H1 (cell line): Measurements from ENCODE around the gene IQCH. TPM values are rescaled to one million over a fixed set of nuclear protein-coding genes. Genes with fewer than 3 reads are reported as not detected.
"Not testable (repeated sequence)": the region's sequence is repeated elsewhere in the genome, so short reads cannot be mapped to it uniquely, and the experiment has no call there.

ENCODE experiments used
- CTCF ChIA-PET: fragments of 300-600 bp; sonication (Branson Sonifier 250); formaldehyde crosslinking; loops from one replicate; lab custom pipeline; 2021; ENCODE audit not compliant: partially characterized antibody; lab: Charles Lee
- POLR2A ChIA-PET: fragments of 300-600 bp; sonication (Branson Sonifier 250); formaldehyde crosslinking; loops from one replicate; lab custom pipeline; 2021; ENCODE audit warnings: inconsistent platforms; ENCODE audit not compliant: partially characterized antibody; lab: Charles Lee
- DNase-seq, 2 experiments: peaks; one replicate each; pipeline versions ENCODE4 v3.0.0 to v3.0.0-alpha.2; 2010 to 2022; ENCODE audit warnings: low spot score in 2 of 2, low read depth in 1 of 2, mixed read lengths in 1 of 2
- FAIRE-seq: peaks from 2 replicates; lab custom pipeline; 2011; peaks lifted over from hg19 to GRCh38; lab: Jason Lieb, UNC
- H2AFZ ChIP-seq: 2 replicates; pipeline ENCODE4 v1.8.1; 2012; ENCODE audit warnings: low read length, inconsistent platforms
- H2AK5ac ChIP-seq: 2 replicates; pipeline ENCODE4 v1.6.1; 2013; ENCODE audit warnings: low read depth, low read length
- H2BK120ac ChIP-seq: replicated peaks from 2 replicates; pipeline ENCODE3; 2013; ENCODE audit warnings: low read depth, low read length, inconsistent platforms
- H2BK12ac ChIP-seq: 2 replicates; pipeline ENCODE4 v1.6.1; 2013; ENCODE audit warnings: low read depth, low read length
- H2BK15ac ChIP-seq: 2 replicates; pipeline ENCODE4 v1.6.1; 2013; ENCODE audit warnings: low read length
- H2BK20ac ChIP-seq: 2 replicates; pipeline ENCODE4 v1.6.1; 2013; ENCODE audit warnings: low read length
- H2BK5ac ChIP-seq: 2 replicates; pipeline ENCODE4 v1.6.1; 2013; ENCODE audit warnings: low read depth, low read length
- H3K14ac ChIP-seq: 2 replicates; pipeline ENCODE4 v1.6.1; 2013; ENCODE audit warnings: inconsistent platforms; ENCODE audit not compliant: insufficient read length
- H3K18ac ChIP-seq: 2 replicates; pipeline ENCODE4 v1.6.1; 2013; ENCODE audit warnings: low read length; ENCODE audit errors: extremely low read depth
- H3K23ac ChIP-seq: 2 replicates; pipeline ENCODE4 v1.6.1; 2013; ENCODE audit warnings: inconsistent platforms; ENCODE audit not compliant: insufficient read length
- H3K23me2 ChIP-seq: 2 replicates; pipeline ENCODE4 v1.6.1; 2013; ENCODE audit warnings: low read depth, low read length
- H3K27ac ChIP-seq: 2 replicates; pipeline ENCODE4 v1.6.1; 2011; ENCODE audit warnings: low read depth, low read length, inconsistent platforms
- H3K27me3 ChIP-seq, 4 experiments: replicated peaks in 1 of 4; 1 replicate in 1 of 4; 2 replicates in 3 of 4; pipeline versions ENCODE4 v1.6.1 to v1.8.1; 2011 to 2013; ENCODE audit warnings: low read length in 3 of 4, mild to moderate bottlenecking in 3 of 4, inconsistent platforms in 2 of 4, mixed read lengths in 2 of 4, moderate library complexity in 1 of 4; ENCODE audit not compliant: control insufficient read depth in 3 of 4, insufficient read depth in 3 of 4; ENCODE audit errors: extremely low read depth in 1 of 4
- H3K36me3 ChIP-seq, 4 experiments: 2 replicates each; pipeline versions ENCODE4 v1.6.1 to v1.8.1; 2011 to 2013; ENCODE audit warnings: mild to moderate bottlenecking in 4 of 4, low read length in 3 of 4, moderate library complexity in 2 of 4, control low read depth in 1 of 4, inconsistent platforms in 1 of 4; ENCODE audit not compliant: insufficient read depth in 4 of 4, control insufficient read depth in 2 of 4
- H3K4ac ChIP-seq: replicated peaks from 2 replicates; pipeline ENCODE3; 2013; ENCODE audit warnings: low read length, low read depth, mixed read lengths, inconsistent platforms; ENCODE audit not compliant: insufficient read length
- H3K4me1 ChIP-seq, 4 experiments: replicated peaks in 1 of 4; 1 replicate in 1 of 4; 2 replicates in 3 of 4; pipeline versions ENCODE4 v1.6.1 to v1.8.1; 2011 to 2013; ENCODE audit warnings: low read length in 3 of 4, inconsistent platforms in 2 of 4, mixed read lengths in 1 of 4; ENCODE audit not compliant: insufficient read depth in 4 of 4, control insufficient read depth in 3 of 4
- H3K4me2 ChIP-seq, 2 experiments: 2 replicates each; pipeline versions ENCODE4 v1.6.1 to v1.8.1; 2011 to 2013; ENCODE audit warnings: low read depth in 2 of 2, low read length in 2 of 2, control low read depth in 1 of 2, inconsistent platforms in 1 of 2, mild to moderate bottlenecking in 1 of 2; ENCODE audit not compliant: insufficient read depth in 1 of 2
- H3K4me3 ChIP-seq, 4 experiments: fragments of 200-600, 300-600 bp in 1 of 4; sonication (generic), shearing (Covaris generic), sonication (Bioruptor Twin) in 1 of 4; 2 replicates each; pipeline versions ENCODE4 v1.5.1 to v1.8.1; 2011 to 2016; ENCODE audit warnings: low read length in 4 of 4, low read depth in 3 of 4, control low read depth in 2 of 4, inconsistent platforms in 2 of 4, mild to moderate bottlenecking in 2 of 4, mixed read lengths in 1 of 4, moderate library complexity in 1 of 4; ENCODE audit not compliant: insufficient read depth in 2 of 4; ENCODE audit errors: extremely low read depth in 1 of 4
- H3K56ac ChIP-seq: replicated peaks from 2 replicates; pipeline ENCODE3; 2013; ENCODE audit warnings: low read depth, mild to moderate bottlenecking, mixed read lengths, low read length, inconsistent platforms; ENCODE audit not compliant: insufficient read length
- H3K79me1 ChIP-seq: 2 replicates; pipeline ENCODE4 v1.6.1; 2013; ENCODE audit warnings: low read depth, low read length, control low read depth
- H3K79me2 ChIP-seq, 2 experiments: 2 replicates each; pipeline versions ENCODE4 v1.6.1 to v1.8.1; 2012 to 2013; ENCODE audit warnings: low read length in 2 of 2, mild to moderate bottlenecking in 2 of 2, inconsistent platforms in 1 of 2; ENCODE audit not compliant: insufficient read depth in 2 of 2, control insufficient read depth in 1 of 2
- H3K9ac ChIP-seq, 4 experiments: replicated peaks in 1 of 4; 1 replicate in 1 of 4; 2 replicates in 3 of 4; pipeline versions ENCODE4 v1.6.1 to v1.8.1; 2011 to 2013; ENCODE audit warnings: low read depth in 3 of 4, low read length in 3 of 4, control low read depth in 2 of 4, mild to moderate bottlenecking in 2 of 4, moderate library complexity in 2 of 4, inconsistent platforms in 1 of 4; ENCODE audit errors: extremely low read depth in 1 of 4
- H3K9me3 ChIP-seq, 2 experiments: 2 replicates each; pipeline versions ENCODE4 v1.6.1 to v1.8.1; 2012 to 2013; ENCODE audit warnings: mild to moderate bottlenecking in 2 of 2, moderate library complexity in 2 of 2, control low read depth in 1 of 2, inconsistent platforms in 1 of 2, low read depth in 1 of 2, low read length in 1 of 2, mixed read lengths in 1 of 2; ENCODE audit not compliant: insufficient read depth in 2 of 2
- H4K20me1 ChIP-seq, 2 experiments: replicated peaks in 1 of 2; 2 replicates each; pipeline versions ENCODE3 to v1.8.1; 2011 to 2013; ENCODE audit warnings: inconsistent platforms in 2 of 2, low read length in 2 of 2, mild to moderate bottlenecking in 1 of 2; ENCODE audit not compliant: insufficient read depth in 2 of 2, control insufficient read depth in 1 of 2
- H4K5ac ChIP-seq: 2 replicates; pipeline ENCODE4 v1.6.1; 2013; ENCODE audit warnings: low read length, low read depth, mixed read lengths, inconsistent platforms; ENCODE audit not compliant: insufficient read length
- H4K8ac ChIP-seq: 2 replicates; pipeline ENCODE4 v1.8.0; 2013; ENCODE audit warnings: mild to moderate bottlenecking, moderate library complexity, low read length, inconsistent platforms; ENCODE audit not compliant: insufficient read depth; ENCODE audit errors: extremely low read depth
- H4K91ac ChIP-seq: replicated peaks from 2 replicates; pipeline ENCODE3; 2013; ENCODE audit warnings: low read length, mixed read lengths, inconsistent platforms; ENCODE audit not compliant: insufficient read length
- SP1 ChIP-seq: IDR thresholded peaks from 2 replicates; pipeline ENCODE4 v1.6.1; 2011; ENCODE audit warnings: low read depth, low read length
- WGBS, 2 experiments: shearing (Covaris generic) in 1 of 2; methylation state at CpG; one replicate each; pipeline versions ENCODE4 v1.1.6 to v1.1.7; 2013 to 2015; ENCODE audit warnings: low lambda C conversion rate in 2 of 2, mixed read lengths in 2 of 2, inconsistent platforms in 1 of 2, low coverage in 1 of 2, missing lambda C conversion rate in 1 of 2; ENCODE audit not compliant: insufficient replicate concordance in 2 of 2, insufficient coverage in 1 of 2, insufficient read length in 1 of 2; ENCODE audit errors: extremely low coverage in 1 of 2, missing lambda C conversion rate in 1 of 2; 5-methylcytosine and 5-hydroxymethylcytosine counted together
- polyA plus RNA-seq, 7 experiments: library from polyadenylated mRNA; depleted of rRNA in 3 of 7; stranded (reverse) in 5 of 7; unstranded in 2 of 7; fragments of >200 nt in 5 of 7; fragments of 200-250 nt in 2 of 7; gene quantifications; 1 replicate in 5 of 7; 2 replicates in 1 of 7; 4 replicates in 1 of 7; pipeline versions ENCODE4 v1.2.1 to v1.2.3, GENCODE V29; 2011 to 2013; ENCODE audit warnings: missing spikeins in 2 of 7, mixed read lengths in 2 of 7
- total RNA-seq: library from RNA; stranded (reverse); fragmentation: NEBNext Ultra II Directional; extraction: Animal tissue kit (Norgen Biotek cat#: 25700); gene quantifications from 2 replicates; pipeline ENCODE4 v1.2.1, GENCODE V29; 2021

IQCH gene
- total and polyA plus RNA-seq, 2 of the 8 experiments (the other 6 are each of a cell fraction or from before 2014, with no cell fraction given): 0.60 to 1.9 TPM

GRCh38 chr15:67246606-67247005 is 8.0 kb upstream of the IQCH start:
- H3K23me2 ChIP-seq, FAIRE-seq, H3K56ac ChIP-seq, H3K18ac ChIP-seq, H3K4me3 ChIP-seq, H2BK20ac ChIP-seq, POLR2A ChIA-PET, H3K23ac ChIP-seq, H3K14ac ChIP-seq, H3K4me1 ChIP-seq, H3K4ac ChIP-seq, H3K79me1 ChIP-seq, H3K27me3 ChIP-seq, H2BK5ac ChIP-seq, H4K91ac ChIP-seq, H4K8ac ChIP-seq, H3K9ac ChIP-seq, H3K4me2 ChIP-seq, H2BK15ac ChIP-seq, H3K9me3 ChIP-seq, H4K20me1 ChIP-seq, H2BK12ac ChIP-seq, H2AFZ ChIP-seq, H4K5ac ChIP-seq, H3K27ac ChIP-seq, H3K36me3 ChIP-seq, H2BK120ac ChIP-seq, H2AK5ac ChIP-seq, DNase-seq: not testable (repeated sequence)
- WGBS, 2 experiments: 97% methylated on average over 5 of the region's 5 CpGs; no CpG with 5 or more reads in 1 of the 2 experiments
- H3K79me2 ChIP-seq: peaks cover 2 to 78% of the 10 kb centered on the region in 2 experiments; a peak in 3 of 4 replicates
- TF ChIP-seq SP1: 0 out of 2 replicates have a peak, but pooled peaks have one; percentile 28
- CTCF ChIA-PET: interaction anchor here (0.7 to 0.8 kb wide), 2 partner anchors 192 to 342 kb away, joined by 3 to 5 read pairs; no protein-coding TSS in a partner anchor
